ENCODE data around the gene DNAH3.

DNA sequence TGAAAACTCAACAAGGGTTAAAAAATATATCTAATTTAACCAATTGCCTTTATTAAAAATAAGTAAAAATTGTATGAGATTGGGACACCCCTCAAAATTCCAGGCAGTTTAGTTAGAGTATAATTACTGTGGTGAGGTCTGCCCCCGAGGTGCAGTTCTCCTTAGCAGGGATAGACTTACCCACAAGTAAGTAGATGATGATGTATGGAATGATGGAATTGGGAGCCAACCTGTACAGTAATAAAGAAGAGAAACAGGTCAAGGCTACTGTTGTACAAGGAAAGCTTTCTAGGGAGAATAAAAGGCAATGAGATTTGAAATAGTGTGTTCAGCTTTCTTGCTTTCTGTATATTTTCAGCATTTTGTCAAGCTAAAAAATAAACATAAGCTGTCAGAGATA lies 9.6 kb upstream of the DNAH3 start:
- TF ChIP-seq, protein P1, sequence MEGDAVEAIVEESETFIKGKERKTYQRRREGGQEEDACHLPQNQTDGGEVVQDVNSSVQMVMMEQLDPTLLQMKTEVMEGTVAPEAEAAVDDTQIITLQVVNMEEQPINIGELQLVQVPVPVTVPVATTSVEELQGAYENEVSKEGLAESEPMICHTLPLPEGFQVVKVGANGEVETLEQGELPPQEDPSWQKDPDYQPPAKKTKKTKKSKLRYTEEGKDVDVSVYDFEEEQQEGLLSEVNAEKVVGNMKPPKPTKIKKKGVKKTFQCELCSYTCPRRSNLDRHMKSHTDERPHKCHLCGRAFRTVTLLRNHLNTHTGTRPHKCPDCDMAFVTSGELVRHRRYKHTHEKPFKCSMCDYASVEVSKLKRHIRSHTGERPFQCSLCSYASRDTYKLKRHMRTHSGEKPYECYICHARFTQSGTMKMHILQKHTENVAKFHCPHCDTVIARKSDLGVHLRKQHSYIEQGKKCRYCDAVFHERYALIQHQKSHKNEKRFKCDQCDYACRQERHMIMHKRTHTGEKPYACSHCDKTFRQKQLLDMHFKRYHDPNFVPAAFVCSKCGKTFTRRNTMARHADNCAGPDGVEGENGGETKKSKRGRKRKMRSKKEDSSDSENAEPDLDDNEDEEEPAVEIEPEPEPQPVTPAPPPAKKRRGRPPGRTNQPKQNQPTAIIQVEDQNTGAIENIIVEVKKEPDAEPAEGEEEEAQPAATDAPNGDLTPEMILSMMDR (IDR thresholded peaks at IDR 0.05), result no peak
- TF ChIP-seq POLR2A (IDR thresholded peaks at IDR 0.05), result no peak
